Urinary bladder (tissue), 4 donors: ENCODE measurements around the gene HKDC1. TPM values are rescaled to one million over a fixed set of nuclear protein-coding genes. Genes with fewer than 3 reads are reported as not detected.
"Not testable (repeated sequence)": the region's sequence is repeated elsewhere in the genome, so short reads cannot be mapped to it uniquely, and the experiment has no call there.

ENCODE experiments used
- DNase-seq: peaks from one replicate; pipeline ENCODE4 v3.0.0-alpha.2; 2015; ENCODE audit errors: extremely low spot score
- H3K27ac ChIP-seq: one replicate; pipeline ENCODE4 v1.5.1; 2013; ENCODE audit warnings: low read depth, mild to moderate bottlenecking, moderate library complexity
- H3K36me3 ChIP-seq: one replicate; pipeline ENCODE4 v1.6.1; 2013; ENCODE audit warnings: mild to moderate bottlenecking, moderate library complexity; ENCODE audit not compliant: insufficient read depth
- H3K4me1 ChIP-seq: one replicate; pipeline ENCODE4 v1.6.1; 2013; ENCODE audit warnings: mild to moderate bottlenecking, moderate library complexity; ENCODE audit not compliant: insufficient read depth
- H3K4me3 ChIP-seq: one replicate; pipeline ENCODE4 v1.5.1; 2013; ENCODE audit warnings: low read depth, low read length
- WGBS: extraction: QIAGEN DNeasy Blood & Tissue Kit; methylation state at CpG from one replicate; pipeline ENCODE4 v1.1.7; 2013; 5-methylcytosine and 5-hydroxymethylcytosine counted together
- polyA plus RNA-seq: library from polyadenylated mRNA; stranded (reverse); fragments of 200-250 nt; gene quantifications from one replicate; pipeline ENCODE4 v1.2.3, GENCODE V29; 2013
- total RNA-seq: library from RNA; depleted of rRNA; stranded (reverse); fragments of >200 nt; gene quantifications from one replicate; pipeline ENCODE4 v1.2.3, GENCODE V29; 2014
- donor health status: healthy with polysubstance abuse.
- donor health status: healthy.

HKDC1 gene
- total and polyA plus RNA-seq, 2 donors: 0.28 TPM; not detected in 1

DNA sequence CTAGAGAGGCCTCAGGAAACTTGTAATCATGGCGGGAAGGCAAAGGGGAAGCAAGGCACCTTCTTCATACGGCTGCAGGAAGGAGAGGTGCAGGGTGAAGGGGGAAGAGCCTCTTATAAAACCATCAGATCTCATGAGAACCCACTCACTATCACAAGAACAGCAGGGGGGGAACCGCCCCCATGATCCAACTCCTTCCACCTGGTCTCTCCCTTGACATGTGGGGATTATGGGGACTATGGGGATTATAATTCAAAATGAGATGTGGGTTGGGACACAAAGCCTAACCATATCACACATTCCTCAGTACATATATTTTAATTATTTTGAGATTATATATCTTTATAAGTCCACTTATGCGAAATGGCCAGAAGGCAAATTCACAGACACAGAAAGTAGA is 67.0 kb downstream of the HKDC1 start:
- DNase-seq: no peak

DNA sequence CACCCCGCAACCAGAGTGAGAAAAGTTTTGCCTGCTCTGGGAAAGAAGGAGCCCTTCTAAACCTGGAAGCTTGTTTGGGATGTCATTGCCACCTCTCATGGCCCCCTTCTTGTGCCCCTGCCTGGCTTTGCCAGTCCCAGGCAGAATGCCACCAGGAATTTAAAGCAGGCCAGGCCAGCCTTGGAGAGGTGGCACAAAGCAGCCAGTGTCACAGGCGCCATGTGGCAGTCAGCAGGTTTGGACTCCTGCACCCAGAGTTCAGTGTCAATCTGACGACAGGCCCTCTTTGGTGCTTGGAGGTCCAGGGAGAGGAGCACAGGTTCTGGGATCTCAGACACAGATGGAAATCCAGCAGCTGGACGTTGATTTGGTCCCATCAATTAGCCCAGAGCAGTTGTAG is 70.9 kb downstream of the HKDC1 start:
- H3K4me3 ChIP-seq: no peak overlapping the region
- no peak overlapping the region for H3K27ac ChIP-seq
- H3K4me1 ChIP-seq: no peaks in the 10 kb centered on the region
- 92% methylated on average over 4 of the region's 4 CpGs for WGBS
- DNase-seq: no peak
- no peaks in the 10 kb centered on the region for H3K36me3 ChIP-seq

More for the DNA sequence above, 67.0 kb downstream of the HKDC1 start:
- H3K4me1 ChIP-seq: no peaks in the 10 kb centered on the region
- no peak overlapping the region for H3K27ac ChIP-seq
- WGBS: 89% methylated on average over 4 of the region's 4 CpGs
- H3K36me3 ChIP-seq: no peaks in the 10 kb centered on the region
- no peak overlapping the region for H3K4me3 ChIP-seq

DNA sequence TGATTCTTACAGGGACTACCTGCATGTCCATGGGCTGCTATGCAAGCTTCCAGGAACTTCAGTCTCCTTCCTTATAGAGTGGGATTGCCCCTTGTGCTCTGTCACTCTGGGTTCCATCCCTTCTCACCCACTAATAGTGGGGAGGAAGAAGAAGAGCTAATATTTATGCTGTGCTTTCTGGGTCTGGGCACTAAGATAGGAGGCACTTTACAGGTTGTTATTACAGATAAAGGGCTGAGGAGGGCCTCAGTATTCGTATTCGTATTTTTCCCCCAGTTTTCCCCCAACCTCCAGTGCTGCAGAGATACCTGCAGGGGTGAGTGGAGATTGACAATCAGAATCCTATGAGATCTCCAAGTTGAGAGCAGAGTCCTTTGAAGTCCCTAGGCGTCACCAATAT is 72.3 kb downstream of the HKDC1 start:
- 76% methylated on average over 3 of the region's 3 CpGs for WGBS
- Histone ChIP-seq H3K36me3 (no peaks in the 10 kb centered on the region), H3K4me1 (no peaks in the 10 kb centered on the region), H3K27ac (no peak overlapping the region), H3K4me3 (no peak overlapping the region)
- no peak for DNase-seq

DNA sequence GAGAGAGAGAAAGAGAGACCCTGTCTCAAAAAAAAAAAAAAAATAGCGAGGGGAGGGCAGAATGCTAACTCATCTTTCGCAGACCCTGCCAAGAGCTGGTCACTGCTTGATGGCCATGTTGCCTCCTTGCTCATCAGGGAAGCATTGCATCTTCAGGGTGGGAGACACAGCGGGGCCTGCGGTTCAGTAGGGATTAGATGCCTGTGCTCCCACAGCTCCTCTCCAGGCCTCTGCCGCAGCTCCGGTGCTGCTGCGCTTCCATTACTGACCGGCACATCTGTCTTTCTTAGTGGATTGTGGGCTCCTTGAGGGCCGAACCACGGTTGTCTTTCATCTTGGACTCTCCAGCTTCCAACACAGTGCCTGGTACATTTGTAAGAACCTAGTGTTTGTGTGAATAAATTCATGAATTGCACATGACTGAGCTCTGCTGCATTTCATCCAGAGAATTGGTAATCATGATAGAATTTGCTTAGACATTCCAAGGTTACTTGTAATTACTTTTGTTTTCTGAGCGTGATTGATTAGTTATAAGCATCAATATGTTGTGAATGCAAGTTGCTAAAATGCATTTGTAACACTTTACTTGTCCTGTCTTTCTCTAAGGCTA is 75.0 kb downstream of the HKDC1 start:
- H3K4me3 ChIP-seq: no peak overlapping the region
- DNase-seq: no peak
- H3K36me3 ChIP-seq: no peaks in the 10 kb centered on the region
- no peaks in the 10 kb centered on the region for H3K4me1 ChIP-seq
- 90% methylated on average over 11 of the region's 11 CpGs for WGBS
- no peak overlapping the region for H3K27ac ChIP-seq

DNA sequence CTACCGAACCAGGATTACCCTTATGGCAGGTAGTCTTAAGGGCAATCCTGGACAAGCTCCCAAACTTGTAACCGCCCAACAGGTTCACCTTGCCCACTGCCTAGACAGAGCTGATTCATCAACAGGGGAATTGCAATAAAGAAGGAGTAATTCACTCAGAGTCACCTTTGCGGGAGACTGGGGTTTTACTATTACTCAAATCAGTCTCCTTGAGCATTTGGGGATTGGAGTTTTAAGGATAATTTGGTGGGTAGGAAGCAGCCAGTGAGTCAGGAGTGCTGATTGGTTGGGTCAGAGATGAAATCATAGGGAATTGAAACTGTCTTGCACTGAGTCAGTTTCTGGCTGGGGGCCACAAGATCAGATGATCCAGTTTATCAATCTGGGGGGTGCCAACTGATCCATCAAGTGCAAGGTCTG is 83.5 kb downstream of the HKDC1 start:
- H3K36me3 ChIP-seq: no peaks in the 10 kb centered on the region
- H3K4me1 ChIP-seq: no peaks in the 10 kb centered on the region
- H3K27ac ChIP-seq: no peak overlapping the region
- DNase-seq: no peak
- H3K4me3 ChIP-seq: no peak overlapping the region
- WGBS: 95% methylated on average over 3 of the region's 3 CpGs

DNA sequence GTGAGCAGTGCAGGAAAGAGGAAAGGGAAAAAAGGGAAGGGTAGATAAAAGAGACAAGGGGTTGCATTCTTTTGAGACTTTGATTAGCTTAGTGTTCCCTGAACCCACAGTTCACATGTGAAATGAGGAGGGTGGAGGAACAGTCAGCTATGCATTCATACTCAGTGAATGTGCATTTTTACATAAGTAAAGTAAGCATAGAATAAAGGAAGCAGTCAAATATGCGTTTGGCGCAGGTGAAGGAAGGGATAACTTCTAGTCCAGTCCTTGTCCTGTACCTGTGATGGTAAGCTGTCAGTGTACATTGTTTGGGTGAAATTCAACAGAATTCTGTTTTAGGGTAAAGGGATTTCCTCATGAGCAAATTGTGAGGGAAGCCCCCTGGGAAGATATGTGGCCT is 86.3 kb downstream of the HKDC1 start:
- Histone ChIP-seq H3K27ac (no peak overlapping the region), H3K4me3 (no peak overlapping the region), H3K4me1 (no peaks in the 10 kb centered on the region), H3K36me3 (no peaks in the 10 kb centered on the region)
- no peak for DNase-seq
- 98% methylated on average over 2 of the region's 2 CpGs for WGBS

DNA sequence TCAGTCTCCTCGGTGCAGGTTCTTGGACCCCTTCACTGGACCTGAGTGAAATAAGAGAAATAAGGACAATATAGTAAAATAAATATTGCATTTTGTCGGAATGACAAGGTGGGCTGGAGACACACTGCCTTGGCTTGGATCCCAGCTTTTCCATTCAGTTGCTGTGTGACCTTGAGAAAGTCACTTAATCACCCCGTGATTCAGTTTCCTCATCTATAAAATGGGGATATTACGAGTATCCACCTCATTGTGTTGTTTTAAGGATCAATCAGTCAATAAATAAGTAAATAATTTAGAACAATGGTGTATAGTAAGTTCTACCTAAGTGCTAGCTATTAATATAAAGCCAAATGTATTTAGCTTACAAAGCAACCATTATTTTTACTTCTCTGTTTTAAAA is 87.3 kb downstream of the HKDC1 start:
- H3K36me3 ChIP-seq: no peaks in the 10 kb centered on the region
- no peak for DNase-seq
- H3K4me3 ChIP-seq: no peak overlapping the region
- no peak overlapping the region for H3K27ac ChIP-seq
- 87% methylated on average over 4 of the region's 4 CpGs for WGBS
- no peaks in the 10 kb centered on the region for H3K4me1 ChIP-seq

DNA sequence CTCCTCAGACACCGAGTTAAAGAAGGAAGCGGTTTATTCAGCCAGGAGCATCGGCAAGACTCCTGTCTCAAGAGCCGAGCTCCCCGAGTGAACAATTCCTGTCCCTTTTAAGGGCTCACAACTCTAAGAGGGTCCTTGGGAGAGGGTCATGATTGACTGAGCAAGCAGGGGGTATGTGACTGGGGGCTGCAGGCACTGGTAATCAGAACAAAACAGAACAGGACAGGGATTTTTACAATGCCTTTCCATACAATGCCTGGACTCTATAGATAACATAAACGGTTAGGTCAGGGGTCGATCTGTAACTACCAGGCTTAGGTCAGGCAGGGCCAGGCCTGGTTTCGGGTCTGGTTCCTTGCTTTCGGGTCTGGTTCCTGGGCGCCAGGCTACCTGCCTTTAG is 88.2 kb downstream of the HKDC1 start:
- not testable (repeated sequence) for H3K4me1 ChIP-seq, H3K4me3 ChIP-seq, H3K27ac ChIP-seq, DNase-seq, H3K36me3 ChIP-seq
- 94% methylated on average over 10 of the region's 10 CpGs for WGBS

DNA sequence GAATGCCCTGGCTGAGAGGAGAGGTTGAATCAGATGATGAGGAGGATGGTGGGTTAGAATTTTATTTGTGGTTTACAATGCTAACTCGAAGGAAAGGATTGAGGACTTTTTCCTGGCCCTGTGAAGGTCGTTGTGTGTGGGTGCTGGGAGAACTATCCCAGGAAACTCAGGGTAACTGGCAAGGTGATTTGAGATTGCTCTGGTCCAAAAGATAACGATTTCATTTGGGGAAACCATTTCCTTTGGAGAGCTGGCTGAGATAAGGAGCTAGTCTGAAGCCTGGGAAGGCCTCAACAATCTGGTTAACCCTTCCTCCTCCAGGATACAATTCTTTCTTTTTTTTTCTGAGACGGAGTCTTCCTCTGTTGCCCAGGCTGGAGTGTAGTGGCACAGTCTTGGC is 91.2 kb downstream of the HKDC1 start:
- H3K4me1 ChIP-seq: no peaks in the 10 kb centered on the region
- WGBS: 36% methylated on average over 4 of the region's 4 CpGs
- H3K4me3 ChIP-seq: no peak overlapping the region
- no peaks in the 10 kb centered on the region for H3K36me3 ChIP-seq
- no peak for DNase-seq
- H3K27ac ChIP-seq: no peak overlapping the region

DNA sequence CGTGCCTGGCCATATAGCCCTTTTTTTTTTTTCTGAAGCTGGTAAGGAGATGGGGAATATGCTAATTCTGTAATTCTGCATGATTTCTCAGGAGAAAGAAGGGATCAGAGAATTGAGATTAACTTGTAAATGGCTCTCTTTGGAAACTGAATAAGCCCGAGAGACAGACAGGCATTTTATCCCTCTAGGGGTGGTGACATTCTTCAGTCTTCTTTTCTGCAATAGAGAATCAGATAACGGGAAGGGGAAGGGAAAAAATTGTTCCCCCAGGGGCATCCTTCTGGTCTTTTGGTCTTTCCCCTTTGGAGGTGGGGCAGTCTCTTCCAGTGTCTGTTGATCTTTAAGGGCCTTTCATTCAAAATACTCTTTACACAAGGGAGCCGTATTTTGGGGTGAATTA is 92.4 kb downstream of the HKDC1 start:
- Histone ChIP-seq H3K27ac (no peak overlapping the region), H3K4me3 (no peak overlapping the region), H3K36me3 (no peaks in the 10 kb centered on the region), H3K4me1 (no peaks in the 10 kb centered on the region)
- DNase-seq: no peak
- 81% methylated on average over 4 of the region's 4 CpGs for WGBS

DNA sequence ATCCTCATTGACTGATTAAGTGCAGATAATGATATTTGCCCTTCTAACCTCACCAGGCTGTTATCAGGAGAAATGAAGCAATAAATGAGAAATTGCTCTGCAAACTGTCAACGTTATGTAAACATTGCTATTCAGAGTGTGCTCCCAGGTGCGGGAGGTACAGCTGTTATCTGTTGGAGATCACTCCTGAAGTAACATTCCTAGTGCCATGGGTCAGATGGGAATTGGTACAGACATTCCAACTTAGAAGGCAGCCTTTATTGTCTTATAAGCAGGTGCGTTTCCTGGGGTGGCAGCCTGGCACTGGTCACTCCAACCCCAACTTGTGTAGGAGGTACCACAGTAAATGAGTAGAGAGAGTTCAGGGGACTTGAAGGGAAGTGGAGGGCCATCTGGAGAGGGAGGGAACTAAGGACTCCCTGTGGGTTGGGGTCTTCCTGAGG is 95.0 kb downstream of the HKDC1 start:
- WGBS: 78% methylated on average over 3 of the region's 3 CpGs
- Histone ChIP-seq H3K27ac (no peak overlapping the region), H3K4me3 (no peak overlapping the region), H3K36me3 (no peaks in the 10 kb centered on the region), H3K4me1 (no peaks in the 10 kb centered on the region)
- no peak for DNase-seq

DNA sequence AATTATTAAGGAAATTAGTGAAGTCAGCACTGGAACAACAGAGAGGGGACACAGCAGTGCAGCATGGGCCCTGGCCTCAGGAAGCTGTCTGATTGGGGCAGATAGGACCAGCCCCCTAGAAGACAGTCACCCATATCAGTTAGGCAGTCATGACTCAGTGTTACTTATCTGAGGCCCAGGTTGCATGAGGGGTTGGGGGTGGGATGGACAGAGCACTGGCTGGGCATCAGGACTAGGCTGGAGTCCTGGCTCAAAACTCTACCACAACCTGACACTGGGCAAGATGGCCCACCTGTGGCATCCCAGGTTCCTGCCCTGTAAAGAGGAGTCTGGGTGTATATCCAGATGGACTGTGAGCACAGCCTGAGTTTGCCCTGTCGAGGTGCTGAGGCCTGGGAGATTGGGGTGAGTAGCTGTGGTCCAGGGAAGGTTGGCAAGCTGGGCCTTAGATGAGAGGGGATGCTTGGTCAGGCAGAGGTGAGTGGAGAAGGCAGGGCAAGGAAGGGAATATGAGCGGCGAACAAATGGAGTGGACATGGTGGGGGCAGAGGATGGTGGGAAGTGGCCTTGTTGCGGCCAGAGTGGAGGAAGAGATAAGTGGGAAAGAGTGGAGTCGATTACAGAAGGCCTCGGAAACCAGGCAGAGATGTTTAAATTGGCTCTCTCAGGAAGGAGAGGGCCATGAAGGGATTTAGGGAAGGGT is 95.6 kb downstream of the HKDC1 start:
- WGBS: 82% methylated on average over 6 of the region's 6 CpGs
- no peak for DNase-seq
- no peaks in the 10 kb centered on the region for H3K4me1 ChIP-seq
- no peak overlapping the region for H3K27ac ChIP-seq
- H3K36me3 ChIP-seq: no peaks in the 10 kb centered on the region
- no peak overlapping the region for H3K4me3 ChIP-seq

DNA sequence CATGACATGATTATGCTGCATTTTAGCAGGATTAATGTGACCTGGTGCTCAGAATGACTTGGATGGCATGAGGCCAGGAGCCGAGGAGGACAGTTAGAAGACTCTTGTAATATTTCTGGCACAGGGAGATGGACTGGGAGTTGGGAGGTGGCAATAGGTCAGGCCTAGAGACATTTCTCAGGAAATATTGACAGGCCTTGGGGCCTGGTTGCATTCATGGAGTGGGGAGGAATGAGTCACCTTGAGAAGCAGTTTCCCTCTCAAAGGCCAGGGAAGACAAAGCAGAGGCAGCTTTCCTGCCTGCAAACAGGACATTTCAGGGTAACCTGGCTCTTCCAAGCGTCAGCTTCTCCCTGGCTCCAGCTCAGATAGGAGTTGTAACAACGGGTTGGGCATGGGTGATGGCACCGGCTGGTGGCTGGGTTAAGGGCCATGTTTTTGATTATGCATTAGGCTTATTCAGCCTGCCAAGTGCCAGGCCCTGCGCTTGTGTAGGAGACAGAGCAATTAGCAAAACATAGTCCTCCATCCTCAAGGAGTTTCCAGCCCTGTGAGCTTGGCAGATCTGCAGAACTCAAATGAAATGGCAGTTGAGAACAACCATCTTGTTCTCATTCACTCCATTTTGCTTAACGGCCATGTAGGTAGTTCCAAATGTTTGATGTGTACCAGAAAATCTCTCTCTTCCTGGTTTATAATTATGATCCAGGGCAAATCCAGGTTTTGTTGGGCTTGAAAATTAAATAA is 96.4 kb downstream of the HKDC1 start:
- H3K36me3 ChIP-seq: no peaks in the 10 kb centered on the region
- WGBS: 77% methylated on average over 6 of the region's 6 CpGs
- no peak for DNase-seq
- H3K4me3 ChIP-seq: no peak overlapping the region
- no peaks in the 10 kb centered on the region for H3K4me1 ChIP-seq
- no peak overlapping the region for H3K27ac ChIP-seq
